ENCODE measurements around the gene WDFY3.

GRCh38 chr4:84690481-84690880, 276.0 kb downstream of the WDFY3 start:
- TF ChIP-seq CTCF (IDR thresholded peaks at IDR 0.05; ENCODE audit: insufficient read depth, low read depth, low read length), result no peak
- TF ChIP-seq EZH2 (IDR thresholded peaks at IDR 0.05; ENCODE audit: insufficient read depth, low read length), result no peak
